PFSK-1 (cell line): ENCODE data around the gene EPHA8.

Experiments
- FOXP2 ChIP-seq: optimal IDR thresholded peaks from 2 replicates; pipeline ENCODE3; 2011; ENCODE audit warnings: borderline replicate concordance, control low read depth, inconsistent platforms; ENCODE audit not compliant: insufficient read depth; ENCODE audit errors: extremely low read length, extremely low read depth
- POLR2AphosphoS5 ChIP-seq: IDR thresholded peaks from 2 replicates; pipeline ENCODE4 v1.6.1; 2012; ENCODE audit warnings: low read depth, mild to moderate bottlenecking, control low read depth, low read length, moderate library complexity
- SIN3A ChIP-seq: IDR thresholded peaks from 2 replicates; pipeline ENCODE4 v1.6.1; 2012; ENCODE audit warnings: mild to moderate bottlenecking, low read length, moderate library complexity, borderline replicate concordance; ENCODE audit not compliant: insufficient read depth
- TAF1 ChIP-seq: IDR thresholded peaks from 2 replicates; pipeline ENCODE4 v1.6.1; 2012; ENCODE audit warnings: low read length, control low read depth, borderline replicate concordance; ENCODE audit not compliant: insufficient read depth
- TF ChIP-seq, protein P1 (sequence below), 2 experiments: IDR thresholded peaks; 2 replicates each; pipeline versions ENCODE4 v1.6.1 to v1.8.0; 2011 to 2012; ENCODE audit warnings: low read depth in 2 of 2, low read length in 2 of 2, control low read depth in 1 of 2, inconsistent platforms in 1 of 2, mild to moderate bottlenecking in 1 of 2, moderate library complexity in 1 of 2; ENCODE audit not compliant: insufficient read depth in 1 of 2

The EPHA8 gene

GRCh38 chr1:22585471-22585870, 22.2 kb downstream of the EPHA8 start:
- no peak for TF ChIP-seq SIN3A
- TF ChIP-seq, protein P1, sequence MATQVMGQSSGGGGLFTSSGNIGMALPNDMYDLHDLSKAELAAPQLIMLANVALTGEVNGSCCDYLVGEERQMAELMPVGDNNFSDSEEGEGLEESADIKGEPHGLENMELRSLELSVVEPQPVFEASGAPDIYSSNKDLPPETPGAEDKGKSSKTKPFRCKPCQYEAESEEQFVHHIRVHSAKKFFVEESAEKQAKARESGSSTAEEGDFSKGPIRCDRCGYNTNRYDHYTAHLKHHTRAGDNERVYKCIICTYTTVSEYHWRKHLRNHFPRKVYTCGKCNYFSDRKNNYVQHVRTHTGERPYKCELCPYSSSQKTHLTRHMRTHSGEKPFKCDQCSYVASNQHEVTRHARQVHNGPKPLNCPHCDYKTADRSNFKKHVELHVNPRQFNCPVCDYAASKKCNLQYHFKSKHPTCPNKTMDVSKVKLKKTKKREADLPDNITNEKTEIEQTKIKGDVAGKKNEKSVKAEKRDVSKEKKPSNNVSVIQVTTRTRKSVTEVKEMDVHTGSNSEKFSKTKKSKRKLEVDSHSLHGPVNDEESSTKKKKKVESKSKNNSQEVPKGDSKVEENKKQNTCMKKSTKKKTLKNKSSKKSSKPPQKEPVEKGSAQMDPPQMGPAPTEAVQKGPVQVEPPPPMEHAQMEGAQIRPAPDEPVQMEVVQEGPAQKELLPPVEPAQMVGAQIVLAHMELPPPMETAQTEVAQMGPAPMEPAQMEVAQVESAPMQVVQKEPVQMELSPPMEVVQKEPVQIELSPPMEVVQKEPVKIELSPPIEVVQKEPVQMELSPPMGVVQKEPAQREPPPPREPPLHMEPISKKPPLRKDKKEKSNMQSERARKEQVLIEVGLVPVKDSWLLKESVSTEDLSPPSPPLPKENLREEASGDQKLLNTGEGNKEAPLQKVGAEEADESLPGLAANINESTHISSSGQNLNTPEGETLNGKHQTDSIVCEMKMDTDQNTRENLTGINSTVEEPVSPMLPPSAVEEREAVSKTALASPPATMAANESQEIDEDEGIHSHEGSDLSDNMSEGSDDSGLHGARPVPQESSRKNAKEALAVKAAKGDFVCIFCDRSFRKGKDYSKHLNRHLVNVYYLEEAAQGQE (IDR thresholded peaks at IDR 0.05; ENCODE audit: insufficient read depth in 1 of 2, low read depth in 2 of 2, low read length in 2 of 2), result no peak
- no peak for TF ChIP-seq TAF1
- no peak for TF ChIP-seq POLR2AphosphoS5
- TF ChIP-seq FOXP2, result no peak

- TF ChIP-seq SIN3A (no peak), FOXP2 (no peak), POLR2AphosphoS5 (no peak), TAF1 (no peak)
- TF ChIP-seq, protein P1 (IDR thresholded peaks at IDR 0.05; ENCODE audit: insufficient read depth in 1 of 2, low read depth in 2 of 2, low read length in 2 of 2), result no peak
These were observed 23.3 kb downstream of the EPHA8 start for GRCh38 chr1:22586356-22587130.

DNA sequence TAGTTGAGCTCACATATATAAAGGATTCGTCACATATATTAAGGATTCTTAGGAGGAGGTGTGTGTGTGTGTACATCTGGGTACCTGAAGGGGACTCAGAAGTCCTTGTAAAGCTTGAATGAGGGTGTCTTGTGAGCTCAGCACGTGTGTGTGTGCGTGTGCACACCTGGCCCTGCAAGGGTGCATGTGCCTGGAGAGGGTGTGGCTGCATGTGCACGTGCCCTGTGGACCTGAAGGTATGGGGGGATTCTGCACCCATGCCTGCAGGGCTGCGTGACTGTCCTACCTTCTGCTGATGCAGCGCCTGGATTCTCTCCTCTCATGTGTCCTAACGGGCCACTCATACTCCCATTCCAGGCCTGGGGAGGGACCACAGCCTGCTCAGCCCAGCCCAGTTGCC, 24.0 kb downstream of the EPHA8 start:
- no peak for TF ChIP-seq SIN3A
- no peak for TF ChIP-seq FOXP2
- no peak for TF ChIP-seq POLR2AphosphoS5
- TF ChIP-seq, protein P1 (IDR thresholded peaks at IDR 0.05; ENCODE audit: insufficient read depth in 1 of 2, low read depth in 2 of 2, low read length in 2 of 2), result no peak
- TF ChIP-seq TAF1, result no peak

GRCh38 chr1:22588899-22589422, 25.7 kb downstream of the EPHA8 start:
- TF ChIP-seq POLR2AphosphoS5, result no peak
- no peak for TF ChIP-seq FOXP2
- TF ChIP-seq, protein P1 (IDR thresholded peaks at IDR 0.05; ENCODE audit: insufficient read depth in 1 of 2, low read depth in 2 of 2, low read length in 2 of 2), result no peak
- no peak for TF ChIP-seq SIN3A
- no peak for TF ChIP-seq TAF1
